Measurements from ENCODE around the gene C1orf159. TPM values are rescaled to one million over a fixed set of nuclear protein-coding genes. Genes with fewer than 3 reads are reported as not detected.
A peak's percentile ranks its signal among the peaks of the same experiment; 100 is the strongest.

Gene C1orf159
- total and polyA plus RNA-seq, 10 of the 15 experiments (the other 5 are each of a cell fraction or from before 2014, with no cell fraction given), result 0.11 to 23.4 (median 8.0) TPM

GRCh38 chr1:1067284-1067859 is 48.5 kb downstream of the C1orf159 start:
- no peak for DNase-seq (ENCODE audit: low read depth, low spot score)
- H2AFZ ChIP-seq (ENCODE audit: control insufficient read depth, low read depth, low read length), result no peak overlapping the region
- no peaks in the 10 kb centered on the region for H3K27me3 ChIP-seq (replicated peaks in 1 of 2; ENCODE audit: control insufficient read depth in 2 of 2, insufficient read depth in 2 of 2, low read length in 1 of 2)
- H3K79me2 ChIP-seq (ENCODE audit: control insufficient read depth, insufficient read depth, low read length), result no peaks in the 10 kb centered on the region
- 97% methylated on average over 54 of the region's 54 CpGs for WGBS (ENCODE audit: insufficient coverage, insufficient replicate concordance, low lambda C conversion rate, missing lambda C conversion rate)
- ChIA-PET RAD21 (ENCODE audit: unreplicated experiment) (no interaction called here), POLR2A (no interaction called here), CTCF (no interaction called here), SMC1A (ENCODE audit: uncharacterized antibody, unreplicated experiment) (no interaction called here)
- no peak overlapping the region for H3K4me3 ChIP-seq
- no peaks in the 10 kb centered on the region for H3K9me3 ChIP-seq (replicated peaks; ENCODE audit: control insufficient read depth, insufficient read depth, low read length)
- no peaks in the 10 kb centered on the region for H4K20me1 ChIP-seq (ENCODE audit: control insufficient read depth, insufficient read depth)
- no peak for TF ChIP-seq YBX1 (IDR thresholded peaks at IDR 0.05)
- no peak for TF ChIP-seq CEBPB (IDR thresholded peaks at IDR 0.05; ENCODE audit: borderline replicate concordance in 1 of 2, low read depth in 2 of 2, low read length in 2 of 2)
- no peak for TF ChIP-seq NFYA (IDR thresholded peaks at IDR 0.05; ENCODE audit: borderline replicate concordance, low read depth, low read length)
- TF ChIP-seq ZNF274 (IDR thresholded peaks at IDR 0.05; ENCODE audit: insufficient read depth, insufficient read length), result no peak
- TF ChIP-seq ZBTB33 (IDR thresholded peaks at IDR 0.05), result peak; percentile 31; the same call in 1 of the 2 replicates
- no TSS peak for BruUV-seq (replicated peaks)
- no peak for FAIRE-seq
- H3K4me1 ChIP-seq (ENCODE audit: control insufficient read depth, insufficient read depth, low read length), result peaks cover 29% of the 10 kb centered on the region
- H3K27ac ChIP-seq (ENCODE audit: control insufficient read depth, insufficient read depth), result no peak overlapping the region
- H3K9ac ChIP-seq (ENCODE audit: control insufficient read depth, insufficient read depth, low read length), result no peak overlapping the region
- no peak for ATAC-seq
- in situ Hi-C loops (cut with MboI), result no loop called here
- H3K36me3 ChIP-seq (ENCODE audit: control insufficient read depth in 2 of 2, insufficient read depth in 2 of 2, low read length in 1 of 2), result no peaks in the 10 kb centered on the region
- intact Hi-C loops (cut with micrococcal nuclease; ENCODE audit: unreplicated experiment), result loop anchor here (10.0 kb wide), 1 partner anchor 163 kb away; no protein-coding TSS in a partner anchor
- H3K4me2 ChIP-seq (ENCODE audit: control insufficient read depth, insufficient read depth), result no peak overlapping the region

Data from GM12878 (cell line).